Epithelial cell of esophagus (primary cell): Measurements from ENCODE around the gene AQP2.
A peak's percentile ranks its signal among the peaks of the same experiment; 100 is the strongest.

Experiments
- DNase-seq: peaks from one replicate; pipeline ENCODE4 v3.0.0; 2010; ENCODE audit warnings: low read depth
- H3K4me3 ChIP-seq: 2 replicates; pipeline ENCODE4 v1.5.1; 2011; ENCODE audit warnings: mild to moderate bottlenecking, low read length, control low read depth
- CTCF ChIP-seq: IDR thresholded peaks from 2 replicates; pipeline ENCODE4 v1.5.1; 2011; ENCODE audit warnings: low read depth, mild to moderate bottlenecking, low read length, control low read depth, inconsistent platforms; ENCODE audit not compliant: insufficient read depth; ENCODE audit errors: missing control alignments

AQP2 gene

GRCh38 chr12:49965836-49966235 lies 15.3 kb downstream of the AQP2 start:
- no peak overlapping the region for H3K4me3 ChIP-seq

GRCh38 chr12:49966511-49967041 lies 16.0 kb downstream of the AQP2 start:
- TF ChIP-seq CTCF = no peak
- no peak for DNase-seq
- H3K4me3 ChIP-seq = no peak overlapping the region

More at GRCh38 chr12:49965836-49966235, 15.3 kb downstream of the AQP2 start:
- no peak for DNase-seq
- no peak for TF ChIP-seq CTCF

- DNase-seq = peak; percentile 89
- H3K4me3 ChIP-seq = peak overlapping the region; percentile 54
- TF ChIP-seq CTCF = peak; percentile 86
These were observed 16.7 kb downstream of the AQP2 start for GRCh38 chr12:49967042-49967776.

- no peak for TF ChIP-seq CTCF
- DNase-seq = no peak
- peak overlapping the region; percentile 54 for H3K4me3 ChIP-seq
These were observed 17.3 kb downstream of the AQP2 start for GRCh38 chr12:49967777-49968250.

- DNase-seq = no peak
- no peak for TF ChIP-seq CTCF
- H3K4me3 ChIP-seq = no peak overlapping the region
These were observed 17.9 kb downstream of the AQP2 start for GRCh38 chr12:49968471-49968870.

GRCh38 chr12:49969027-49969426 lies 18.5 kb downstream of the AQP2 start:
- H3K4me3 ChIP-seq = no peak overlapping the region
- TF ChIP-seq CTCF = no peak
- no peak for DNase-seq
